ENCODE data around the gene SMARCAL1. TPM values are rescaled to one million over a fixed set of nuclear protein-coding genes. Genes with fewer than 3 reads are reported as not detected.

SMARCAL1 gene
- total RNA-seq, 3 donors from 2014 or later: 18.2 to 21.9 (median 19.9) TPM

DNA sequence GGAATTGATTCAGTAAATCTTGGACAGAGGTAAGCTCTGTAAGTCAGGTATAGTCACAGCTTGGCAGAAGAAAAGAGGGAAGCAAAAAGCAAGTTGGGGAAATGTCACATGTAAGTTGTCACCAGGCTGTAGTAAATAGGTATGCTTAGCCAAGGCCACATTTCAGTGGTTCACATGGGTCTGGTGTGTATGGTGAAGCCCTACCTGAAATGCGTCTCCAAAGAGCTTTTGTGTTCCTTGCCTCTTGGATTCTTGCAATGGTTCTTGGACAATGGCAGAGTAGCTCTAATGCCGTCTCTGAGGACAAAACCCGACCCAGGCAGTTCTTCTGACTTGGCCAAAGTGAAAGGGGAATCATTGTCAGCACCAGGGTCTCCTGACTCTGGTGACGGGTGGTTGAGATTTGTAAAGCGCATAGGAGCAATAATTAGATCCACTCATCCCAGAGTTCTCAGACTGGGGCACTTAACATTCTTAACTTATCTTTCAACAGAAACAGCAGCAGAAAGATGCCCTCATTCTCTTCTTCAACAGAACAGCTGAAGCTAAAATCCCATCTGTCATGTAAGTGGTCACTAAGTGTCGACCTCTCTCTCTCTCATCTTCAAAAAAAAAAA lies 51.9 kb downstream of the SMARCAL1 start:
- Mint-ChIP-seq H3K9me3 (no peaks in the 10 kb centered on the region), H3K27me3 (ENCODE audit: low read depth) (no peaks in the 10 kb centered on the region), H3K36me3 (ENCODE audit: insufficient read depth) (peaks cover 24% of the 10 kb centered on the region), H3K4me1 (ENCODE audit: low read depth) (no peaks in the 10 kb centered on the region), H3K4me3 (no peak overlapping the region)
- DNase-seq (no peak), ATAC-seq (no peak)

DNA sequence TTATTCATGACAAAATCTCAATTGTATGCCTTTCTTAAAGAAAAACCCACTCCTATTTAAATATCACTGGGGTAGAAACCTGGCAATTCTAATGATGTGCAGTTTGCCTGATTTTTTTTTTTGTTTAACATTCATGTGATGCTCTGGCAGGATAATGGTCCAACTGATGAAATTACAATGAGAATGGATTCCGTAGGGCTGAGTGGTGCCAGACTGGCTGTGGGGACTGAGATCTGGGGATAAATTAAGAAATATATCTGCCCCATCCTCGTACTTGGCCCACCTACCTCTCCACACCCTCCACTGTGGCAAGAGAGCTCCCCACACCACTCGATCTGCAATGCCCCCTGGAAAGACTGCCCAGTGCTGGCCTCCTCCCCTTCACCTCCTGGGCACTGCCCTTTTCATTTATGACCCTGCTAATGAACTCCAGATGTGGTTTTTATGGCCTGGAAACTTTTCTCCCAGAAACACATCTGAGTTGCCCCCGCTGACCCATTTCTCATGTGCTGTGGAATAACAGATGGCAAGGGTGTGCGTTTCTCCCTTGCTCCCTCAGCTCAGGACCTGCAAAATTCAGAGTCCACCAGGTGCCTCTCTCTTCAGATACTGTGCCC lies 53.4 kb downstream of the SMARCAL1 start:
- DNase-seq: no peak
- Mint-ChIP-seq H3K27me3 (ENCODE audit: low read depth) (no peaks in the 10 kb centered on the region), H3K36me3 (ENCODE audit: insufficient read depth) (peaks cover 27% of the 10 kb centered on the region), H3K4me3 (no peak overlapping the region), H3K9me3 (no peaks in the 10 kb centered on the region), H3K4me1 (ENCODE audit: low read depth) (no peaks in the 10 kb centered on the region)
- no peak for ATAC-seq

DNA sequence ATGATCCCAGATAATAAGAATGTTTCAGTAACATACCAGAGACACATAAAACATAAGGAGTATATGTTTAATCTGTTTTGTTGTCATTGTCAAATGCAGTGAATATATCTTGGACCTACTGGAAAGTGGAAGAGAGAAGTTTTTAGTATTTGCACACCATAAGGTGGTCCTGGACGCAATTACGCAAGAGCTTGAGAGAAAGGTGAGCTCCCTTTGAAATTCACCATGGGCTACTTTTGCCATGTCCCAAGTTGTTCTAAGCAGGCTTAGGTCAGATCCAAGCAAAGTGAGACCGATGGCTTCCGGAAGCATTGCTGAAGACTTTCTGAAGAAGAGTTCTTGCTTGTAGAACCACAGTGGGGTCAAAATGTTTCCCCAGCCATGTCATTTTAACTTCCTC lies 55.6 kb downstream of the SMARCAL1 start:
- ATAC-seq: no peak
- no peak overlapping the region for H3K4me3 Mint-ChIP-seq
- H3K27me3 Mint-ChIP-seq (ENCODE audit: low read depth): no peaks in the 10 kb centered on the region
- no peaks in the 10 kb centered on the region for H3K9me3 Mint-ChIP-seq
- no peak for DNase-seq
- peaks cover 22% of the 10 kb centered on the region for H3K36me3 Mint-ChIP-seq (ENCODE audit: insufficient read depth)
- no peaks in the 10 kb centered on the region for H3K4me1 Mint-ChIP-seq (ENCODE audit: low read depth)

DNA sequence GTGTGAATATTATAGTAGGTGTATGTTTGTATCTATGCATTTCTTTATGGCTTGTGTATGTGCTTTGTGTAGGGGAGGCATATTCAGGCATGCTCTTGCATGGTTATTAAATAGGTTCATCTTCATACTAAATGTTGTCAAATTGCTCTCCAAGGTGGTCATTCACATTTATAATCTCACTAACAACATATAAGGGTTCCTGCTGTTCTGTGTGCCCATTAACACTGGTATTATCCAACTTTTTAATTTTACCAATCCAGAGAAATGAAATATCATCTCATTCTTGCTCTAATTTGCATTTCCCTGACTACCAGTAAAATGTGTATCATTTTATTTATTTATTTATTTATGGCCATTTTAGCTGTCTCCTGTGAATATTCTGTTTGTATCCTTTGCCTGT lies 57.4 kb downstream of the SMARCAL1 start:
- DNase-seq (no peak), ATAC-seq (no peak)
- no peaks in the 10 kb centered on the region for H3K9me3 Mint-ChIP-seq
- H3K4me1 Mint-ChIP-seq (ENCODE audit: low read depth): peaks cover under 1% of the 10 kb centered on the region
- no peak overlapping the region for H3K4me3 Mint-ChIP-seq
- peaks cover 21% of the 10 kb centered on the region for H3K36me3 Mint-ChIP-seq (ENCODE audit: insufficient read depth)
- H3K27me3 Mint-ChIP-seq (ENCODE audit: low read depth): no peaks in the 10 kb centered on the region

DNA sequence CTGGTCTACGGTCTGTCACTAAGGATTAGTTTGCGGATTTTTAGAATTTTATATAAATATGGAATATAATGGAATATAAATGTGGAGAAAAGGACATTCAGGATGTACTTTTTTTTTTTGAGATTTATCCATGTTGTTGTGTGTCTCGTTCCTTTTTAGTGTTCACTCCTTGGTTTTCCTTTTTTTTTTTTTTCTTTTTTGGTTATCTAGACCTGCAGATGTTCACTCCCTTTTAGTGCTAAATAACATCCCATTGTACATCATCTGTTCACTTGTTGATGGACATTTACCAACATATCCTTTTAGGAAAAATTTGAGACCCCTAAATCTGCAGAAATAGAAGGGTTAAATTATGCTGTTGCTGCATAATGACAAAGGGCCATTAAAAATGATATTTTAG lies 60.9 kb downstream of the SMARCAL1 start:
- H3K36me3 Mint-ChIP-seq (ENCODE audit: insufficient read depth): peaks cover 3% of the 10 kb centered on the region
- no peak for DNase-seq
- no peak for ATAC-seq

DNA sequence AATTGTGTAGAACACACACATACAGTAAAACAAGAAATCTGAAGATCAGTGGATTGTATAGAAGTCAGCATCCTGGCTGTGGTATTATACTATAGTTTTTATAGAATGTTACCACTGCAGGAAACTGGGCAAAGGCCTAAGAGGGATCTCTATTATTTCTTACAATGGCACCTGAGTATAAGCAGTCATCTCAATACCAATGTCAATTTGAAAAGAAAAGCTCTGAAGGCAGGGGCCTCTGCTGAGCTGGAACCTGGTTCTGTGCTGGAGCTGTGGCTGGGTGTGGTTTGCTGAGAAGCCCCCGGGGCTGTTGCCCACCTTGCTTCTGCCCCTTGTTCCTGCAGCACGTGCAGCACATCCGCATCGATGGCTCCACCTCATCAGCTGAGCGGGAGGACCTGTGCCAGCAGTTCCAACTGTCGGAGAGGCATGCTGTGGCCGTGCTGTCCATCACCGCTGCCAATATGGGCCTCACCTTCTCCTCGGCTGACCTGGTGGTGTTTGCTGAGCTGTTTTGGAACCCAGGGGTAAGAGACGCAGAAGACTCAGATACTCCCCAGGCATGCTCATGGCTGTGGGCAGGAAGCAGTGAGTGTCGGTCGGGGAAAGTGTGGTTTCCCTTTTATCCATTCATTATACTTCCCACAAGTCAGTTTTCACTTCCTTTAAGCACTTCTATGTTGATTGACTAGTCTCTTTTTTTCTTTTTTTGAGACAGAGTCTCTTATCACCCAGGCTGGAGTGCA lies 62.8 kb downstream of the SMARCAL1 start:
- H3K4me1 Mint-ChIP-seq (ENCODE audit: low read depth): peaks cover 10% of the 10 kb centered on the region
- peak; percentile 75 to 81 for ATAC-seq
- no peaks in the 10 kb centered on the region for H3K9me3 Mint-ChIP-seq
- H3K27me3 Mint-ChIP-seq (ENCODE audit: low read depth): no peaks in the 10 kb centered on the region
- no peak for DNase-seq
- H3K36me3 Mint-ChIP-seq (ENCODE audit: insufficient read depth): peaks cover 4% of the 10 kb centered on the region
- H3K4me3 Mint-ChIP-seq: no peak overlapping the region

More for the DNA sequence above, 60.9 kb downstream of the SMARCAL1 start:
- no peaks in the 10 kb centered on the region for H3K27me3 Mint-ChIP-seq (ENCODE audit: low read depth)
- H3K4me3 Mint-ChIP-seq: no peak overlapping the region
- no peaks in the 10 kb centered on the region for H3K9me3 Mint-ChIP-seq
- peaks cover 10% of the 10 kb centered on the region for H3K4me1 Mint-ChIP-seq (ENCODE audit: low read depth)

DNA sequence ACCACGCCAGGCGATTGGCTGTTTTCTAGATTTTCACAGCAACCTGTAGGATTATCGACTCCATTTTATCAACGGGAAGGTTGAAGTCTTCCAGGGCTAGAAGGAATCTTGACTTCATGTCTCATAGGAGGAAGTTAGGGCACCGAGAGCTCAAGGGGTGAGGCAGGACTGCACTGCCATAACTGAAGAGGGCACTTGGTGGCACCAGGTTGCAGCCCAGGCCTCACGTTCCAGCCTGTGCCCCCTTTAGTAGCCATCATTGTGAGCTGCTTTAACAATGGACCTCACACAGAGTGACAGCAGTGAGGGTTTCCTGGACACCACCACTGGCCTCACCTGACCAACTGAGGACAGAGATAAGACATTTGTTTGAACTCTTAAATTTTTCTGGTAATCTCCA lies 63.5 kb downstream of the SMARCAL1 start:
- ATAC-seq (no peak), DNase-seq (no peak)
- H3K36me3 Mint-ChIP-seq (ENCODE audit: insufficient read depth): peaks cover 8% of the 10 kb centered on the region
- no peaks in the 10 kb centered on the region for H3K9me3 Mint-ChIP-seq
- H3K4me3 Mint-ChIP-seq: no peak overlapping the region
- peaks cover 10% of the 10 kb centered on the region for H3K4me1 Mint-ChIP-seq (ENCODE audit: low read depth)
- no peaks in the 10 kb centered on the region for H3K27me3 Mint-ChIP-seq (ENCODE audit: low read depth)

DNA sequence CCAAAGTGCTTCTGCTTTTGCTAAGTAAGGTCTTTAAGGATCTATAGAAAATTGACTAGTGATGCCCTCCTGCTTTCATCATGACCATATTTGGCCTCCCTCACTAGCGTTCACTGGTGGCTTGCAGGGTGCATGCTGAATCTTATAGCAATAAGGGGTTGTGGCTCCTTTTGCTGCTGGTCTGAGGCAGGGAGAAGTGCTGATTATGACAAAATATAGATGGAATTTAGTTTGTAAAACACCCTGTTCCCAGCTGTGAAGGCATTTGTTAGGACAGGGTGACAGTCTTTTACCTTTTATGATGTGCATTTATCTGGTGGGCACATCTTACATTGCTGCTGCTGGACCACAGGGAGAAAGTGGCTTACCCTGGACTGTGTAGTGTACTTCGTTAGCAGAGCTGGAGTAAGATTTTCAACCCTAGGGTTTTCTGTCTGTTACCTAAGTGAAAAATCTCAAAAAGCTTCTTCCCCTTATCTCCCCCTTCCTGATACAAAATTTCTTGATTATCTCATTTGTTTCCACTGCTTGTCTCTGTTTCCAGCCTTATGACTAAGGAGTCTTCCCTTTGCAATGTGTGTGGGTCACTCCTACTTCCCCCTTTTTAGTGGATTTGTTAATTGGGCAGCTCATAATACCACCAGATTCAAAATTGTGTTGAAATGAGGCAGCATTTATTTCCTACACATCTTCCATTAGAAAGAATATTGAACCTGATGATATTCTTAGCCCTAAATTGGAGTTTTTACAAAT lies 65.2 kb downstream of the SMARCAL1 start:
- Mint-ChIP-seq H3K4me1 (ENCODE audit: low read depth) (peaks cover 10% of the 10 kb centered on the region), H3K27me3 (ENCODE audit: low read depth) (no peaks in the 10 kb centered on the region), H3K9me3 (no peaks in the 10 kb centered on the region), H3K4me3 (no peak overlapping the region), H3K36me3 (ENCODE audit: insufficient read depth) (peaks cover 13% of the 10 kb centered on the region)
- DNase-seq (no peak), ATAC-seq (no peak)

DNA sequence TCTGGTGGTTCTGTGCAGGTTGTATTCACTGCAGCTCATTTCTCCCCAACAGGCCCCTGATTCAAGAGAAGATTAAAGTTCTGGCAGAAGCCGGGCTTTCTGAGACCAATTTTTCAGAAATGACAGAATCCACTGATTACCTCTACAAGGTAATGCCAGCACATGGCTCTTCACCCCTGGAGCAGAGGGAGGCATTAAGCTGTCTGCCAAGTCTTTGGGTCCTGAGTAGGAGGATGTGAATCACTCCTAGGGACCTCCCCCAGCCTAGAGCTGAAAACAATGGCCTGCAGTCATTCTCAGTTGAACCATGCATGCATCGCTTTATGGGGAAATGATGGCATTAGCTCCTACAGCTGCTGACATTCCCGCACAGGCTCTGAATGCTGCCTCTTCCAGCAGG lies 65.9 kb downstream of the SMARCAL1 start:
- no peaks in the 10 kb centered on the region for H3K9me3 Mint-ChIP-seq
- H3K36me3 Mint-ChIP-seq (ENCODE audit: insufficient read depth): peaks cover 18% of the 10 kb centered on the region
- ATAC-seq (peak; percentile 59 to 71), DNase-seq (no peak)
- no peak overlapping the region for H3K4me3 Mint-ChIP-seq
- H3K27me3 Mint-ChIP-seq (ENCODE audit: low read depth): no peaks in the 10 kb centered on the region
- H3K4me1 Mint-ChIP-seq (ENCODE audit: low read depth): peaks cover 10% of the 10 kb centered on the region

DNA sequence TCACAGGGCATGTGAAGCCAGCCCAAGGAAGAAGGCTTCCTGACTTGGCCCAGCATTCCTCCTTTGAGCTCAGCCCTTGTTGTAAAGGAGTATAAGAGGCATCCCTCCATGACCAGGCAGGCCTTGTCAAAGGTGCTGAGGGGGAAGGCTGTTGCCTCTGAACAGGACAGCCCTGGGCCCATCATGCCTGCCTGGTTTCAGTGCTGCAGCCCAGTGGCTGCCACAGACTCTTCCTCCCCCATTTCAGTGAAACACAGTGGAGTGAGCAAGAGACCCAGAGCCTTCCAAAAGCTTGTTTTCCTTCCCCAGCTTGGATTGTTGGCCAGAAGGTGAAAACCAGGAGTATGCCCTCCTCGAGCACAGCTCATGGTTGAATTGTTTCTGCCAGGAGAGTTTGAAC lies 66.5 kb downstream of the SMARCAL1 start:
- ATAC-seq (no peak), DNase-seq (no peak)
- H3K36me3 Mint-ChIP-seq (ENCODE audit: insufficient read depth): peaks cover 21% of the 10 kb centered on the region
- H3K4me1 Mint-ChIP-seq (ENCODE audit: low read depth): peaks cover 10% of the 10 kb centered on the region
- no peaks in the 10 kb centered on the region for H3K27me3 Mint-ChIP-seq (ENCODE audit: low read depth)
- no peaks in the 10 kb centered on the region for H3K9me3 Mint-ChIP-seq
- H3K4me3 Mint-ChIP-seq: no peak overlapping the region

DNA sequence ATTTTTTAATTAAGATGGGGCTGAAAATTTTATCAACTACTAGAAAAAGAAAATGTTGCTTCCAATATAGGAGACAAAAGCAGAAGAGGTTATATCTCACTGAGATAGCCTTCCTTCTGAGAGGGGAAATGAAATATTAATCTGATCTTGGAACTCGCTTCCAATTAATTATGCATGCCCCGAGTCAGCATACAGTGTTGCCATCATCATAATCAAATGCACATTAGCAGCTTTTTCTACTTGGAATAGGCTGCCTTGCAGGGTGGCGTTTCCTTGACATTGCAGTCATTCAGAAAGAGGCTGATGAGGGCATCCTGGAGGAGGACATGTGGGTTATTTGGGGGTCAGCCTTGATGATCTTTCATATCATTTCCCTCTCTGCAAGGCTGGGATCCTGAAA lies 67.9 kb downstream of the SMARCAL1 start:
- peaks cover 6% of the 10 kb centered on the region for H3K4me1 Mint-ChIP-seq (ENCODE audit: low read depth)
- DNase-seq (no peak), ATAC-seq (no peak)
- no peak overlapping the region for H3K4me3 Mint-ChIP-seq
- peaks cover 21% of the 10 kb centered on the region for H3K36me3 Mint-ChIP-seq (ENCODE audit: insufficient read depth)
- no peaks in the 10 kb centered on the region for H3K9me3 Mint-ChIP-seq
- H3K27me3 Mint-ChIP-seq (ENCODE audit: low read depth): no peaks in the 10 kb centered on the region

DNA sequence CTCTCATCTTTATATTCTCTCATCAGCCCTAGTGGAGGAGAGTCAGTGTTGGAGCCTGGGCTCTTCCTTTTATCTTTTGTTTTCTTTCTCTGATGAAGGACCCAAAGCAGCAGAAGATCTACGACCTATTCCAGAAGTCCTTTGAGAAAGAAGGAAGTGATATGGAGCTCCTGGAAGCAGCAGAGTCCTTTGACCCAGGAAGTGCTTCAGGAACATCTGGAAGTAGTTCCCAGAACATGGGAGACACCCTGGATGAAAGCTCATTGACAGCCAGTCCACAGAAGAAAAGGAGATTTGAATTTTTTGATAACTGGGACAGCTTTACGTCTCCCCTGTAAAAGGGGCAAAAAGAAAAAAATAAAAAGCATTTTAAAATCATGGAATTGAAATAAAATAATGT lies 70.4 kb downstream of the SMARCAL1 start:
- ATAC-seq (no peak), DNase-seq (no peak)
- no peak overlapping the region for H3K4me3 Mint-ChIP-seq

DNA sequence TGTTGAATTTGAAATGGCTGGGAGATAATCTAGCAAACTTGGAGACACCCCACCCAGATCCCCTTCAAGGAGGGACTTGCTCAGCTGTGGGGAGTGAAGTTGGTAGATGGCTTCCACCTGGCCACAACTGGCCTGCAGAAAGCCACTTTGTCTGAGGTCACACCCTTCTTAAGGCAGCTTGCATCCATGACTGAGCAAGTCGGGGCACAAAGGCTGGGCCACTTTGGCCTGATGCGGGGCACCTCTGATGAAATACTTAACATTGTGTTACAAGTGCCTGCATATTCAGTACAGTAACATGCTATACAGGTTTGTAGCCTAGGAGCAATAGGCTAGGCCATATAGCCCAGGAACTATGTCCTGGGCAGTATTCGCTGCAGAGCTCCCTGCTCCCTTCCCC lies 73.0 kb downstream of the SMARCAL1 start:
- peaks cover 17% of the 10 kb centered on the region for H3K36me3 Mint-ChIP-seq (ENCODE audit: insufficient read depth)
- H3K27me3 Mint-ChIP-seq (ENCODE audit: low read depth): no peaks in the 10 kb centered on the region
- DNase-seq: no peak
- no peaks in the 10 kb centered on the region for H3K9me3 Mint-ChIP-seq
- no peak overlapping the region for H3K4me3 Mint-ChIP-seq
- ATAC-seq: no peak
- no peaks in the 10 kb centered on the region for H3K4me1 Mint-ChIP-seq (ENCODE audit: low read depth)

More for the DNA sequence above, 70.4 kb downstream of the SMARCAL1 start:
- Mint-ChIP-seq H3K27me3 (ENCODE audit: low read depth) (no peaks in the 10 kb centered on the region), H3K9me3 (no peaks in the 10 kb centered on the region), H3K4me1 (ENCODE audit: low read depth) (no peaks in the 10 kb centered on the region), H3K36me3 (ENCODE audit: insufficient read depth) (peaks cover 21% of the 10 kb centered on the region)

DNA sequence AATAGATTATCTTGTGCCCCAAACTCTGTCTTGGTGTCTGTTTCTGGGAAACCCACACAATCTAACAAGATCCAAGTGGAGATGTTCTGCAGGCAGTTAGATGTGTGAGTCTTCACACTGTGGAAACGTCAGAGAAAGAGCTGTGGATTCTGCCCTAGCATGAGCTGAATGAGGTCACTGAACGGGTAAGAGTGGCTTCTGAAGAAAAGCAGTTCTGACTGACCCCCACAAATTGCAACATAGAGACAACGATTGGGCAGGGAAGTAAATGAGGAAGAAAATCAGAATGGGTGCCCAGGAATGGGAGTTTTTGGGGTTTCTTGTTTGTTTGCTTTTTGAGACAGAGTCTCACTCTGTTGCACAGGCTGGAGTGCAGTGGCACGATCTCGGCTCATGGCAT lies 73.5 kb downstream of the SMARCAL1 start:
- Mint-ChIP-seq H3K9me3 (no peaks in the 10 kb centered on the region), H3K27me3 (ENCODE audit: low read depth) (no peaks in the 10 kb centered on the region), H3K4me3 (no peak overlapping the region), H3K36me3 (ENCODE audit: insufficient read depth) (peaks cover 13% of the 10 kb centered on the region), H3K4me1 (ENCODE audit: low read depth) (no peaks in the 10 kb centered on the region)
- DNase-seq (no peak), ATAC-seq (no peak)

Data from activated T-cell treated with anti-CD3 and anti-CD28 coated beads, Interleukin-2, amount 50 U/mL, for 4 hours (primary cell).